Osteocyte (in vitro differentiated cells): ENCODE results near the gene SLC25A11. TPM values are rescaled to one million over a fixed set of nuclear protein-coding genes. Genes with fewer than 3 reads are reported as not detected.

ENCODE experiments used
- DNase-seq: peaks from one replicate; pipeline ENCODE4 v3.0.0; 2021; ENCODE audit warnings: mixed read lengths; ENCODE audit not compliant: unreplicated experiment; ENCODE audit errors: extremely low spot score
- H3K27ac Mint-ChIP-seq: one replicate; pipeline ENCODE4 v1.8.0; 2021; ENCODE audit warnings: mild to moderate bottlenecking, mixed read lengths; ENCODE audit not compliant: unreplicated experiment
- H3K27me3 Mint-ChIP-seq: one replicate; pipeline ENCODE4 v1.8.0; 2021; ENCODE audit warnings: mixed read lengths; ENCODE audit not compliant: unreplicated experiment
- H3K36me3 Mint-ChIP-seq: one replicate; pipeline ENCODE4 v1.8.0; 2021; ENCODE audit warnings: mixed read lengths; ENCODE audit not compliant: unreplicated experiment
- H3K4me1 Mint-ChIP-seq: one replicate; pipeline ENCODE4 v1.8.0; 2021; ENCODE audit warnings: mixed read lengths; ENCODE audit not compliant: unreplicated experiment
- H3K4me3 Mint-ChIP-seq: one replicate; pipeline ENCODE4 v1.8.0; 2021; ENCODE audit warnings: mild to moderate bottlenecking, moderate library complexity, mixed read lengths; ENCODE audit not compliant: unreplicated experiment
- H3K9me3 Mint-ChIP-seq: one replicate; pipeline ENCODE4 v1.8.0; 2021; ENCODE audit warnings: mixed read lengths; ENCODE audit not compliant: unreplicated experiment
- total RNA-seq: library from RNA; stranded (reverse); gene quantifications from 2 replicates; pipeline ENCODE4 v1.2.1, GENCODE V29; 2021
- TF ChIP-seq, protein P1 (sequence below): fragments of 200-600 bp; sonication (generic); IDR thresholded peaks from 2 replicates; pipeline ENCODE4 v1.5.0; 2021; ENCODE audit warnings: antibody characterized with exemption, mild to moderate bottlenecking, moderate library complexity

SLC25A11 gene
- total RNA-seq, 1 donor from 2014 or later = 59.6 TPM

DNA sequence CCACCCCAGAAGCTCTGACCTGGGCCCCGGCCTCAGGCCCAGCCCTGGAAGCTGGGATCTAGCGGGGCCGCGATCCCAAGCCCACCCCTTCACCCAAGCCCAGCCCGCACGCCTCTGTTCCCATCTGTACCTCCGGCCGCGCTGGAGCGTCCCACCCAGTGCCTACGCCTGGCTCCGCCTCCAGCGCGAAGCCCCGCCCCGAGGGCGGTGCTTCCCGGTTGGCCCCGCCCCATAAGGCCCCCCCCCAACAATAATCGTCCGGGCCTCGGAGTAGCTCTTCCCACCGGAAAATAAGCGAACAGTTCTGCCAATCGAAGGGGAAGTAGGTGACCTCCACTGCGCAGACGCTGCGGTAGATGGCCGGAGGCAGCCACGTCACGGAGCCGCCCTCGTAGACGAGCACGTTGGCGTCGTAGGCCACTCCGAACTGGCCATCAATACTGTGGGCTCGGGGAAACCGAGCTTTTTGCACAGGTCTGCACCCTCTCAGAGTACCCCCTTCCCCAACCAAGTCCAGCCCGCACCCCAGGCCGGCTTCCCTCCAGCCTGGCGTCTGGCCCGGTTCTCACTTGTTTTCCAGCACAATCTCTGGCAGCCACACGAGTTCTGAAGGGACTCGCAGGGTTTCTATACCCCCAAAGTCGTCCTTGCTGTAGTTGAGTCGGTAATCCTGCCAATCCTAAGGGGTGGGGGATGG is 38.0 kb downstream of the SLC25A11 start:
- Mint-ChIP-seq H3K36me3 (peaks cover 2% of the 10 kb centered on the region), H3K4me1 (peaks cover 2% of the 10 kb centered on the region), H3K9me3 (no peaks in the 10 kb centered on the region), H3K27ac (no peak overlapping the region), H3K27me3 (no peaks in the 10 kb centered on the region), H3K4me3 (no peak overlapping the region)
- TF ChIP-seq, protein P1, sequence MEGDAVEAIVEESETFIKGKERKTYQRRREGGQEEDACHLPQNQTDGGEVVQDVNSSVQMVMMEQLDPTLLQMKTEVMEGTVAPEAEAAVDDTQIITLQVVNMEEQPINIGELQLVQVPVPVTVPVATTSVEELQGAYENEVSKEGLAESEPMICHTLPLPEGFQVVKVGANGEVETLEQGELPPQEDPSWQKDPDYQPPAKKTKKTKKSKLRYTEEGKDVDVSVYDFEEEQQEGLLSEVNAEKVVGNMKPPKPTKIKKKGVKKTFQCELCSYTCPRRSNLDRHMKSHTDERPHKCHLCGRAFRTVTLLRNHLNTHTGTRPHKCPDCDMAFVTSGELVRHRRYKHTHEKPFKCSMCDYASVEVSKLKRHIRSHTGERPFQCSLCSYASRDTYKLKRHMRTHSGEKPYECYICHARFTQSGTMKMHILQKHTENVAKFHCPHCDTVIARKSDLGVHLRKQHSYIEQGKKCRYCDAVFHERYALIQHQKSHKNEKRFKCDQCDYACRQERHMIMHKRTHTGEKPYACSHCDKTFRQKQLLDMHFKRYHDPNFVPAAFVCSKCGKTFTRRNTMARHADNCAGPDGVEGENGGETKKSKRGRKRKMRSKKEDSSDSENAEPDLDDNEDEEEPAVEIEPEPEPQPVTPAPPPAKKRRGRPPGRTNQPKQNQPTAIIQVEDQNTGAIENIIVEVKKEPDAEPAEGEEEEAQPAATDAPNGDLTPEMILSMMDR = no peak
- DNase-seq = no peak

DNA sequence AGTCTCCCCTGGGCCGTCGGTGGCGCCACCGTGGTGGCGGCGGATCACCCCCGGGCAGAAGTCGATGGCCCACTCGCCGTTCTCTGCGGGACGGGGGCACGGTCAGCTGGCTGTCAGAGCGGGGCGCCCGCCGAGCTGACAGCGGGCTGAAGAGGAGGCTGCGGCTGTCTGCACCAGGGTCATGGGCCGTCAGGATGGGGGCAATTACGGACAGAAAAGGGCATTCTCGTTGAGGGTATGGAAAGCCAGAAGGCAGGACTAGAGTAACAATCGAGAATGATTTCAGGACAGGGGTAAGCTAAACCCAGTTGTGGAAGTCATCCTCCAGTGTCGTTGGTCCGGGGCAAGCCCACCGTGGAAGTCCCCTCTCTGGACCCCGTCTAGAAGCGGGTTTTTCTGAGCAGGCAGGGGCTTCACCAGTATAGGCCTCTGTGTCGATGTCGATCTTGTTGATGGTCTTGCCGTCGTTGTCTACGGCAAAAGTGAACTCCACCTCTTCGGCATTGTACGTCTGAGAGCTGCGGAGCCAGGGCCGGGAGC is 38.7 kb downstream of the SLC25A11 start:
- Mint-ChIP-seq H3K27ac (no peak overlapping the region), H3K27me3 (no peaks in the 10 kb centered on the region), H3K4me1 (peaks cover 2% of the 10 kb centered on the region), H3K9me3 (no peaks in the 10 kb centered on the region), H3K4me3 (no peak overlapping the region), H3K36me3 (peaks cover 3% of the 10 kb centered on the region)
- no peak for DNase-seq
- TF ChIP-seq, protein P1 = no peak

DNA sequence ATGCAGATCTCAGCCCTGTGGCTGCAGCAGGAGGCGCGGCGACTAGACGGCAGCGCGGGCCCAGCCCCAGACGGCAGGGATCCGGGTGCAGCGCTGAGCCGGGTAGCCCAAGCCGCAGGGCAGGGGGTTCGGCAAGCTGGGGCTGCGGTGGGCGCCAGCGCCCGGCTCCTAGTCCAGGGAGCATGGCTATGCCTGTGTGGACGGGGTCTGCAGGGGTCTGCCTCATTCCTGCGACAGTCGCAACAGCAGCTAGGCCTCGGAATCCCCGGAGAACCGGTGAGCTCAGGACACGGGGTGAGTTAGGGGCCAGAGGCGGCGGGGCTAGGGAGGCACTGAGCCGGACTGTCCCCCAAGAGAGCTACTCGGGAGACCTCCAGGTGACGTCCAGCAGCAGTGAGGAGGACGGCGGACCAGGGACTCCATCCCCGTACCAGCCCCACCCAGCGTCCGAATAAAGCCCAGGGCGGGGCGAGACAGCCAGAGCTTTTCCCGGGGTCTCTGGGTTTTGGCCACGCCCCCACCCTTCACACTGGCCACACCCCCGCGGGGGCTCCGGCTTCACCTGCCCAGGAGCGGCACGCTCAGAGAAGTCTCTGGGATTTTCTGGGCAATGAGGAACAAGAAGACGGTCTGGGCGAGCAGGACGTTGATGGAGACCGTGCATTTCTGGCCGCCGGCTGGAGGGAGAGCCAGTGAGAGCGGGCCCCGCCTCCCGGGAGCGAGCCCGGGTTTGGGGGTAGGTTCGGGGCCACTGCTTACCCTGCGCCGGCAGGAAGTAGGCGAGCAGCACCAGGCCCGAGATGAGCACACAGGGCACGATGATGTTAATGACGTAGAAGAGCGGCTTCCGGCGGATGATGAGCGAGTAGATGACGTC is 39.4 kb downstream of the SLC25A11 start:
- TF ChIP-seq, protein P1 = no peak
- Mint-ChIP-seq H3K36me3 (peaks cover 7% of the 10 kb centered on the region), H3K27ac (no peak overlapping the region), H3K4me3 (no peak overlapping the region), H3K27me3 (no peaks in the 10 kb centered on the region), H3K4me1 (peaks cover 2% of the 10 kb centered on the region), H3K9me3 (no peaks in the 10 kb centered on the region)
- DNase-seq = no peak

DNA sequence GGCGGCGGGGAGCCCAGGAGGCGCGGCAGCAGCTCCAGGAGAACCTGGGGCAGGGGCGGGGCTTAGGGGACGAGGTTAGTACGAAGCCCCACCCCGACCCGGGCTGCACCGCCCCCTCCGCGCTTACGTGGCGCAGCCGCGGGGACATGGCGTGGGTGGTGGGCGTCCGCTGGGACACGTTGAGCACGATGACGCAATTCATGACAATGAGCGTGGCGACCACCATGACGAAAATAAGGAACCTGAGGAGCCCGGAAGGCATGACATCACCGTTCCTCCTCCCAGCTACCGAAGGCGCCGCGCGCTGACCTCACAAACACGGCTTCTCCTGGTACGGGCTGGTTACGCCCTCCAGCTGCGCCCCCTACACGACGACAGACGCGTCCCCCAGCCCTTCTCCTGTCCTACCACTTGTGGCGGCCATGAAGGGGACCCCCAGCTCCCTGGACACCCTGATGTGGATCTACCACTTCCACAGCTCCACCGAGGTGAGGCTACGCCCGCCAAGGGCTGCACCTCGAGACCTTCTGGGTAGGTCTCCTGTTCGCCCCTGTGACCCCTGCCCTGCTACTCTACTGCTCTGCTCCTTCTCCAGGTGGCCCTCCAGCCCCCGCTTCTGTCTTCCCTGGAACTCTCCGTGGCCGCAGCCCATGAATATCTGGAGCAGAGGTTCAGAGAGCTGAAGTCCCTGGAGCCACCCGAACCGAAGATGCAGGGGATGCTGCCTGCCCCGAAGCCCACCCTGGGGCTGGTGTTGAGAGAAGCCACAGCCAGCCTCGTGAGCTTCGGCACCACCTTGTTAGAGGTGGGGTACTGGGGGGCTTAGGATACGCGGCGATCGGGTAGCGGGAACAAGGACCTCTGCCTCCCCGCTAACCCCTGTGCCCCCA is 40.3 kb downstream of the SLC25A11 start, which contains the start of gene C17orf107:
Gene C17orf107, plus strand, starts transcription at position 196 of the 890 bp plus-strand sequence. Its CDS starts 227 bp downstream, at position 423.
- H3K36me3 Mint-ChIP-seq = peaks cover 14% of the 10 kb centered on the region
- no peaks in the 10 kb centered on the region for H3K27me3 Mint-ChIP-seq
- TF ChIP-seq, protein P1 = no peak
- no peaks in the 10 kb centered on the region for H3K9me3 Mint-ChIP-seq
- no peak for DNase-seq
- H3K4me3 Mint-ChIP-seq = no peak within 1 kb of the TSS
- no peak within 1 kb of the TSS for H3K27ac Mint-ChIP-seq
- peaks cover 2% of the 10 kb centered on the region for H3K4me1 Mint-ChIP-seq
